HuH-7 (cell line): ENCODE data around the gene VWA1.
A peak's percentile ranks its signal among the peaks of the same experiment; 100 is the strongest.
"Not testable (repeated sequence)": the region's sequence is repeated elsewhere in the genome, so short reads cannot be mapped to it uniquely, and the experiment has no call there.

Experiments
- DNase-seq: peaks from one replicate; pipeline ENCODE4 v3.0.0; 2011; ENCODE audit warnings: low spot score

The VWA1 gene

GRCh38 chr1:1402901-1403392 is 32.5 kb upstream of the VWA1 start:
- not testable (repeated sequence) for DNase-seq

DNA sequence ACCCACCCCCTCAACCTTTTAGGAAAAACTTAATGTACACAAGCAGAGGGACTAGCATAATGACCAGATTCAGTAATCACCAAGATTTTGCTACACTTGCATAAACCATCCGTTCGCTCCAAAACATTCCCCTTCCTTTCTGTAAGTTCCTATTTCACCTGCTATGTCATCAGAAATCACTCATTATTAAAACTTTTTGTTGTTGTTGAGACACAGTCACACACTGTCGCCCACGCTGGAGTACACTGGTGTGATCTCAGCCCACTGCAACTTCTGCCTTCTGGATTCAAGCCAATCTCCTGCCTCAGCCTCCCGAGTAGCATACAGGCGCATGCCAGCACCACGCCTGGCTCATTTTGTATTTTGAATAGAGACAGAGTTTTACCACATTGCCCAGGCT is 31.8 kb upstream of the VWA1 start:
- DNase-seq = no peak

DNA sequence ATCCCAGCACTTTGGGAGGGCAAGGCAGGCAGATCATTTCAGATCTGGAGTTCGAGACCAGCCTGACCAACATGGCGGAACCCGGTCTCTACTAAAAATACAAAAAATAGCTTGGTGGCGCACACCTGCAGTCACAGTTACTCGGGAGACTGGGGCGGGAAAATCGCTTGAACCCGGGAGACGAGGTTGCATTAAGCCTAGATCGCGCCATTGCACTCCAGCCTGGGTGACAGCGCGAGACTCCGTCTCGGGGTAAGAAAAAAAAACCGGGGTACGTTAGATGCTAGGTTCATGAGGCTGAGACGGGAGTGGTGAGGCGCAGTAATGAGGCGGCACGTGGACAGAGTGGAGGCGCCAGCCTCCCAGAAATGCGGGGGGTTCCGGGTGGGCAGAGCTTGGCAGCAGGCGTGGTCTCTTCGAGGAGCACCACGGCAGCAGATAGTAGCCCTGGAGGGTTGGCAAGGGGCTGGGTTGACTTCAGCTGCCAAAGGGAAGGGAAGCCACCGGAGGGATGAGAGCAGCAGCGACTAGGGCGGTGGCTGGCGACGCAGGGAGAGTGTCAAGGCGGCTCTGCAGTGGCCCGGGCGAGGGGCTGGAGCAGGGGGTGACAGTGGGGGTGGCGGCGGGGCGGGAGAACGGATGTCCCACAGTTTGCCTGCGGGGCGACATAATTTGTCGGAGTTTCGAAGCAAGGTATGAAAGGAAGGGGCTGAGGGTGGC is 29.2 kb upstream of the VWA1 start:
- no peak for DNase-seq

DNA sequence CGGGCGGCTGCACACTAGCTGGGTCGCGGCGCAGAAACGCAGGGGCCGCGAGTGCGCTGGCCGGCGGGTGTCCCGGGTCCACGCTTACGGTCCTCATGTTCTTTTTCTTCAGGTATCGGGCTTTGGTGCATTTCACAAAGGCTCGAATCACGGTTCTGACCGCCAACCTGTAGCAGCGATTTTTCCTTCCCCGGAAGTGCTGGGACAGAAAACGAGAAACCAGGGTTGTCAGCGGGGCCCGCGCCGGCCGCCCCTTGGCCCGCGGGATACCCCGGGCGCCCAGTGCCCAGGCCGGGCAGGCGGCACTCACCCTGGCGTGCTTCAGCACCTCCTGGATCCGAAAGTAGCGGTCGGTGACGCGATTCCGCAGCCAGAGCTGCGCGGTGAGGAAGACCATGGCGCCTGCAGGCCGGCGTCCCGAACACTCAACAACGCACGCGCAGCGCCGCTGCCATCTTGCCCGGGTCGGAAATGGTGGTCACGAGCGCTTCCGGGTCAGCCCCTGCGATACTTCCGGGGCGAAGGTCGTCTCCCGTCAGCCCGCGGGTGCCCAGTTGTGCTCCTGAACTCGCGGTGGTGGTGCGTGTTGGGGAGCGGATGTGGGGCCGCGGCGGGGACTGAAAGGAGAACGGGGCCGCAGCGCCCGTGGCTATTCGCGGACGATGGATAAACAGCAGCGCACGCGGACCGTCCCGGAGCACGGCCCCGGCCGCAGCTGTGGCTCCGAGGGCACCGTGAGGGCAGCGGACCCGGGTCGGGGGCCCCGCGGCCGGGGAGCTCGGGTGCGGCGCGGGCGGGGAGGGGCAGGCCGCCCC is 28.5 kb upstream of the VWA1 start, which contains the start of gene MRPL20:
Gene MRPL20, minus strand, starts transcription at position 473 of the 815 bp plus-strand sequence. Its CDS starts 76 bp downstream, at position 397.
- peak; percentile 98 for DNase-seq

- no peak for DNase-seq
Observed at GRCh38 chr1:1407636-1408318, 27.7 kb upstream of the VWA1 start.

DNA sequence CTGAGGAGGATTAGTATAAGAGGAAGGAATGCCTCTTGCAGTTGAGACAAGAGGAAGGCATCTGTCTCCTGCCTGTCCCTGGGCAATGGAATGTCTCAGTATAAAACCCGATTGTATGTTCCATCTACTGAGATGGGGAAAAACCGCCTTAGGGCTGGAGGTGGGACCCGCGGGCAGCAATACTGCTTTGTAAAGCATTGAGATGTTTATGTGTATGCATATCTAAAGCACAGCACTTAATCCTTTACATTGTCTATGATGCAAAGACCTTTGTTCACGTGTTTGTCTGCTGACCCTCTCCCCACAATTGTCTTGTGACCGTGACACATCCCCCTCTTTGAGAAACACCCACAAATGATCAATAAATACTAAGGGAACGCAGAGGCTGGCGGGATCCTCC is 25.3 kb upstream of the VWA1 start:
- DNase-seq = not testable (repeated sequence)

GRCh38 chr1:1411626-1412025 is 23.9 kb upstream of the VWA1 start:
- DNase-seq = no peak

DNA sequence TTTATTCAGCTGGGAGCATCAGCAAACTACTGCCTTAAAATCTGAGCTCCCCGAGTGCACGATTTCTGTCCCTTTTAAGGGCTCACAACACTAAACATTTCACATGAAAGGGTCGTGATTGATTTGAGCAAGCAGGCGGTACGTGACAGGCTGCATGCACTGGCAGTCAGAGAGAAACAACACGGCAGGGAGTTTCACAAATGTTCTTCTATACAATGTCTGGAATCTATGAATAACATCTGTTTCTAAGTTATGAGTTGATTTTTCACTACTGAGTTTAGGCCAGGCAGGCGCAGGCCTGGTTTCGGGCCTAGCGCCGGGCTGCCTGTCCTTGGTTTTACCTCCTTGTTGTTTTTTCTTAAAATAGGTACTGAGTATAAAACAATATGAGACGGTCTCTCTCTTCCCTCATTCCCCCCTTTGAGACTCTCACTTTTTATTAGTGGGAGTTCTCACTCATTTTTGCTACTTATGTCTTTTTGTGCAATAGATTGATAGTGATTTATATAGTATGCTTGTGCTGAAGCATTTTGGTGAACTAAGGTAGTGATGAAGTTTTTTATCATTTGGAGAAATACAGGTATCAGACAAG is 23.1 kb upstream of the VWA1 start:
- not testable (repeated sequence) for DNase-seq

DNA sequence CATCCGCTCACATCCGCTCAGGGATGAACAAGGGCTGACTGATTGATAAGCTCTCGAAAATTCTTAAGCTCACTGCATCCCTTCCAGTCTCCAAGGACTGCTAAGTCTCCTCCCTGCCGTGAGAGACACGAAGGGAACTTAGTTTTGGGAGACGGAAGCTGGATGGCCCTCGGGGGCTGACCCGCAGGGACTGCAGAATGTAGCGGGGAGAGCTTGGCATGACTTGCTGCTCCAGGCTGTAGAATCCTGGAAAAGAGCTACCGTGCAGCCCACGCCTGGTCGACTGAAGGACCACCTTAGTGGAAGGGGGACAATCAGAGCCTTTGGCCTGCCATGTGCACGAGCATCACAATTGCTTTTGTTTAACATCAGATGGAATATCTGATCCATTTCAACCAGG is 19.7 kb upstream of the VWA1 start:
- DNase-seq = no peak

- DNase-seq = peak; percentile 48
Observed at GRCh38 chr1:1417396-1417795, 18.1 kb upstream of the VWA1 start.

DNA sequence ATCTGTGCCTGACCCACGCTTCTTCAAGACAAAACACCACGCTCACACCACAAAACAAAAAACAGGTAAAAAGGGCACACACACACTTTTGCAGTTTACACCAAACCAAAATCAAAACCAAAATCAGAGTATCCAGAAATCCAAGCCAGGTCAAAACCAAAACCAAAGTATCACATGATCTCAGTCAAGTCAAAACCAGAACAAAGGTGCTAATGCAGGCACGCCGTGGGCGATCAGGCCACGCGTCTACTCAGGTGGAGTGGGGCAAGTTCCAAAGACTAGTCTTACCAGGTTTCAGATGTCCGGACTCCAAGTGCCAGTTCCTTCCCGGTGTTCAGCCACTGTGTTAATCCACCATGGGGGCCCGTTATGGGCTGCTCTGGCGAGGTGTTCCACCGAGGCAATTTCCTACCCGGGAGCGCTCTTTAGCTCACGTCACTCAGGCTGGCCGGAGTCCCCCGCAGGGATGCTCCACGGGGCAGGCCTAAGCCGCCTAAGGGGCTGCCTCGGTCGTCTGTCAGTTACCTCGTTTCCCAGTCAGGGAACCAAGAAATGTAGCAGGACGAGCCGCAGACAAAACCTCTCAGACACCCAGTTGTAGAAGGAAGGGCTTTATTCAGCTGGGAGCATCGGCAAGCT is 17.5 kb upstream of the VWA1 start:
- DNase-seq = not testable (repeated sequence)

DNA sequence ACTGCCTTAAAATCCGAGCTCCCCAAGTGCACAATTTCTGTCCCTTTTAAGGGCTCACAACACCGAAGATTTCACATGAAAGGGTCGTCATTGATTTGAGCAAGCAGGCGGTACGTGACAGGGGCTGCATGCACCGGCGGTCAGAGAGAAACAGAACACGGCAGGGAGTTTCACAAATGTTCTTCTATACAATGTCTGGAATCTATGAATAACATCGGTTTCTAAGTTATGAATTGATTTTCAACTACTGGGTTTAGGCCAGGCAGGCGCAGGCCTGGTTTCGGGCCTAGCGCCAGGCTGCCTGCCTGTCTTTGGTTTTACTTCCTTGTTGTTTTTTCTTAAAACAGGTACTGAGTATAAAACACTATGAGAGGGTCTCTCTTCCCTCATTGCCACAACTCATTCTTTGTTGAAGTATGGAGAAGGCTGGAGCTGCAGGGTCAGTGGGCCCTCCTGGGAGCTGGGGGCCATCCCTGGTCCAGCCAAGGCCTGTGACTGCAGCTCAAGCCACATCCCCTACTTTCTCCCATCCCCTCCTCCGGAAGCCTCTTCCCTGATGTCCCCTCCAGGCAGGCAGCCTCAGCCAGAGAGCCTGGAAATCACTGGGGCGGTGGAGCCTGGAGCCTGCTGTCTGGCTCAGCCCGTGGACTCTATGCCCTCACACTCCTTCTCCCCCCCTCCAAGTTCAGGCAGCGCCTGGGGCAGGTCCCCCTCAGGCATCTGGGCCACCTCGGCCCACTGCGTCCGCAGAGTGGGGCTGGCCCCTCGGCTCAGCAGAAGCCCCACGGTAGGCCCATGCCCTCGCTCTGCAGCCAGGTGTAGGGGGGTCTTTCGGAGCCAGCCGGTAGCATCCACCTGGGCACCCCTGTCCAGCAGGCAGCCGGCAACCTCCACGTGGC is 16.8 kb upstream of the VWA1 start:
- DNase-seq = no peak

GRCh38 chr1:1419363-1419812 is 16.1 kb upstream of the VWA1 start:
- no peak for DNase-seq

GRCh38 chr1:1419813-1420653 is 15.5 kb upstream of the VWA1 start:
- peak; percentile 47 for DNase-seq

DNA sequence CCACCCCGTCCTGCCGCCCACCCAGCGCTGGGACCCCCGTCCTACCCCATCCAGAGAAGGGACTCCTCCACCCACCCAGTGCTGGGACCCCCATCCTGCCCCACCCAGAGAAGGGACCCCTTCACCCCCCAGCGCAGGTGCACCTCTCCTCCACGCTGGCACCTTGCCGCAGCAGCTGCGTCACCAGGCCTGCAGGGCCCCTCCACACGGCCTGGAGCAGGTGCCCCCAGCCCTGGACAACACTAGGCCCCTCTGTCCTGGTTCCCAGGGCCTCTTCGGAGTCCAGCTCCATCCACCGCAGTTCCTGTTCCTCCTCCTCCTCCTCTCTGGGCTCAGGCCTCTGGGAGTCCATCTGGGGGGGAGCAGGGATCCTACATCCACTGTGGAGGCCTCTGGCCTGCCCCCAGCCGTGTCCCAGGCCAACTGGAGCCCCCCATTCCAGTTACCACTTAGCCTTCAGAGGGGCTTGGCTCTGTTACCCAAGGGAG is 14.8 kb upstream of the VWA1 start:
- DNase-seq = peak; percentile 17

- peak; percentile 29 for DNase-seq
Observed at GRCh38 chr1:1421147-1421906, 14.2 kb upstream of the VWA1 start, which contains the start of gene ANKRD65. ANKRD65 (minus strand) TSS chr1:1421276; CDS start chr1:1421005, 271 bp downstream.

- peak; percentile 12 for DNase-seq
Observed at GRCh38 chr1:1421907-1422464, 13.5 kb upstream of the VWA1 start.
